ENCODE results near the gene CCNL2. TPM values are rescaled to one million over a fixed set of nuclear protein-coding genes. Genes with fewer than 3 reads are reported as not detected.
A peak's percentile ranks its signal among the peaks of the same experiment; 100 is the strongest.

Gene CCNL2
- total RNA-seq, 1 donor from 2014 or later = 55.3 TPM

- peaks cover 55 to 77% (median 57%) of the 10 kb centered on the region in 3 donors for H3K4me1 ChIP-seq (ENCODE audit: control insufficient read depth in 3 of 3, insufficient read depth in 3 of 3, low read length in 3 of 3)
- H3K9me3 ChIP-seq (ENCODE audit: control insufficient read depth in 3 of 3, low read length in 3 of 3) = no peaks in the 10 kb centered on the region
- peaks cover 23 to 28% (median 27%) of the 10 kb centered on the region in 3 donors for H3K36me3 ChIP-seq (ENCODE audit: control insufficient read depth in 3 of 3, insufficient read depth in 3 of 3, low read length in 3 of 3)
- H3K27me3 ChIP-seq (ENCODE audit: control insufficient read depth in 3 of 3, insufficient read depth in 3 of 3, low read length in 3 of 3) = no peaks in the 10 kb centered on the region
- peak overlapping the region; percentile 48 to 72 (median 60) for H3K4me3 ChIP-seq (ENCODE audit: low read length in 3 of 3)
- peak overlapping the region; percentile 77 to 96 (median 86) for H3K9ac ChIP-seq (ENCODE audit: low read depth in 1 of 3, low read length in 3 of 3)
- peak overlapping the region; percentile 94 for H3K27ac ChIP-seq (ENCODE audit: low read depth, low read length)
Measured at GRCh38 chr1:1343811-1344421, 55.2 kb downstream of the CCNL2 start.

DNA sequence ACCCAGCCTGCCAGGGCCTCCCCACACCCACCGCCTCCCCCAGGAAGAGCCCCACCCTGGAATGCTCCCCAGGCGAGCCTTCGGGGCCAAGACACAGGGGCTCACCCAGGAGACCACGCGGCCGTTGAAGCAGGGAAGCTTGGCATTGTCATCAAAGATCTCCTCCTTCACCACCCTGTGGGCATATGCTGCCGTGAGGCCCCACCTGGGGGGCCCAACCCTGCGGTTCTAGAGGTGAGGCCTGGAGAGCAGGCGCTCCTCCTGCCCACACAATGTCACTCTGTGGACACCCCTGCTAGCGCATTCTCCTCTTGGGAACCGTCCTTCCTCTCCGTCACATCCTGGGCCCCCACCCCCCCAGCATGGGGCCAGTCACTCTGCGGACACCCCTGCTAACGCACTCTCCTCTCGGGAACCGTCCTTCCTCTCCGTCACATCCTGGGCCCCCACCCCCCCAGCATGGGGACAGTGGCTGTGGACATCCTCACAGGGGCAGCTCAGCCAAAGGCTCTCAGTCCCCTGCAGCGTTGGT is 56.5 kb downstream of the CCNL2 start:
- peaks cover 30 to 34% (median 33%) of the 10 kb centered on the region in 3 donors for H3K36me3 ChIP-seq (ENCODE audit: control insufficient read depth in 3 of 3, insufficient read depth in 3 of 3, low read length in 3 of 3)
- H3K27ac ChIP-seq (ENCODE audit: low read depth, low read length) = no peak overlapping the region
- H3K27me3 ChIP-seq (ENCODE audit: control insufficient read depth in 3 of 3, insufficient read depth in 3 of 3, low read length in 3 of 3) = no peaks in the 10 kb centered on the region
- H3K9me3 ChIP-seq (ENCODE audit: control insufficient read depth in 3 of 3, low read length in 3 of 3) = no peaks in the 10 kb centered on the region
- H3K9ac ChIP-seq (ENCODE audit: low read depth in 1 of 3, low read length in 3 of 3) = peak overlapping the region in 2 of 3 donors; percentile 86 to 96
- no peak overlapping the region for H3K4me3 ChIP-seq (ENCODE audit: low read length in 3 of 3)
- H3K4me1 ChIP-seq (ENCODE audit: control insufficient read depth in 3 of 3, insufficient read depth in 3 of 3, low read length in 3 of 3) = peaks cover 48 to 68% (median 51%) of the 10 kb centered on the region in 3 donors

DNA sequence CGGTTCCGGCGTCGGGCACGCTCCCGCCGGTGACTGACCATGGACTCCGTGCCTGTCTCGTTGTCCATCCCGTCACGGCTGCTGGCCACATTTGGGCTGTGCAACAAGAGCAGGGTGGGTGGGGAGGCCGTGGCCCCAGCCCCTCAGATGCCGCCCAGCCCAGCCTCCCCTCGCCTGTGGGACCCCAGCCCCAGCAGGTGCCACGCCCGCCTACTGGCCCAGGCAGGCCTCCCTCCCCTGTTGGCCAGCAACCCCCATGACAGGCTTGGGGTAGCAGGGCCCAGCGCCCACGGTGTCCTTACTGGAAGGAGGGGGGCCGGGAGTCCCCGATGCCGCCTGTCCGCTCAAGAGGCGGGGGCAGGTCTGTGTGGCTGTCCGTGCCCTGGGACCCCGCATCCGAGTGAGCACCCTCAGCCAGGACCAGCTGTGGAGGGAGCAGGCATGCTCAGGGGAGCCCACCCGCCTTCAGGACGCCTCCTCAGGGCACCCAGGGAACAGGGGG is 57.0 kb downstream of the CCNL2 start:
- H3K4me3 ChIP-seq (ENCODE audit: low read length in 3 of 3) = no peak overlapping the region
- H3K27me3 ChIP-seq (ENCODE audit: control insufficient read depth in 3 of 3, insufficient read depth in 3 of 3, low read length in 3 of 3) = no peaks in the 10 kb centered on the region
- peak overlapping the region in 1 of 3 donors; percentile 8 for H3K9ac ChIP-seq (ENCODE audit: low read depth in 1 of 3, low read length in 3 of 3)
- no peaks in the 10 kb centered on the region for H3K9me3 ChIP-seq (ENCODE audit: control insufficient read depth in 3 of 3, low read length in 3 of 3)
- H3K4me1 ChIP-seq (ENCODE audit: control insufficient read depth in 3 of 3, insufficient read depth in 3 of 3, low read length in 3 of 3) = peaks cover 43 to 63% (median 46%) of the 10 kb centered on the region in 3 donors
- peaks cover 30 to 35% (median 34%) of the 10 kb centered on the region in 3 donors for H3K36me3 ChIP-seq (ENCODE audit: control insufficient read depth in 3 of 3, insufficient read depth in 3 of 3, low read length in 3 of 3)
- H3K27ac ChIP-seq (ENCODE audit: low read depth, low read length) = no peak overlapping the region

- Histone ChIP-seq H3K36me3 (ENCODE audit: control insufficient read depth in 3 of 3, insufficient read depth in 3 of 3, low read length in 3 of 3) (peaks cover 30 to 37% (median 34%) of the 10 kb centered on the region in 3 donors), H3K4me1 (ENCODE audit: control insufficient read depth in 3 of 3, insufficient read depth in 3 of 3, low read length in 3 of 3) (peaks cover 38 to 58% (median 40%) of the 10 kb centered on the region in 3 donors), H3K9ac (ENCODE audit: low read depth in 1 of 3, low read length in 3 of 3) (peak overlapping the region in 1 of 3 donors; percentile 8), H3K4me3 (ENCODE audit: low read length in 3 of 3) (no peak overlapping the region), H3K27me3 (ENCODE audit: control insufficient read depth in 3 of 3, insufficient read depth in 3 of 3, low read length in 3 of 3) (no peaks in the 10 kb centered on the region), H3K9me3 (ENCODE audit: control insufficient read depth in 3 of 3, low read length in 3 of 3) (no peaks in the 10 kb centered on the region), H3K27ac (ENCODE audit: low read depth, low read length) (no peak overlapping the region)
Measured at GRCh38 chr1:1341549-1342021, 57.5 kb downstream of the CCNL2 start.

GRCh38 chr1:1340791-1341548 is 58.2 kb downstream of the CCNL2 start:
- Histone ChIP-seq H3K27ac (ENCODE audit: low read depth, low read length) (no peak overlapping the region), H3K36me3 (ENCODE audit: control insufficient read depth in 3 of 3, insufficient read depth in 3 of 3, low read length in 3 of 3) (peaks cover 30 to 38% (median 34%) of the 10 kb centered on the region in 3 donors)

DNA sequence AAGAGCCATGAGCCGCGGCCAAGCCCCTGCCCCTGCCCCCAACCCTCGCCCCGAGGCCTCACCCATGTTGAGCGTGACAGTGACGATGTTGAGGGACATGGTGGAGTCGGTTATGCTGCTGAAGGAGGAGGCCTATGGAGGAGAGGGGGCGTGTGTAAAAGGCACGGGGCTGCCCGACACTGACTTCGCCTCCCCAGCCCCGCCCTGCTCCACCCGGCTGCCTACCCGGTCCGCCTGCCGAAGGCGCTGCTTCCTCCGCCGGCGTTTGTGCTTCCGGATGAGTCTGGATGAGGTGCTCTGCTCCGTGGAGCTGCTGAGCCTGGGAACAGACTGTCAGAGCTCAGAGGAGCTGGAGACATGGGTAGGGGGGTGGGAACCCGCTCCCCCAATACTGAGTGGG is 59.0 kb downstream of the CCNL2 start:
- H3K9ac ChIP-seq (ENCODE audit: low read depth in 1 of 3, low read length in 3 of 3) = no peak overlapping the region
- H3K27ac ChIP-seq (ENCODE audit: low read depth, low read length) = no peak overlapping the region
- H3K36me3 ChIP-seq (ENCODE audit: control insufficient read depth in 3 of 3, insufficient read depth in 3 of 3, low read length in 3 of 3) = peaks cover 31 to 44% (median 39%) of the 10 kb centered on the region in 3 donors
- H3K4me1 ChIP-seq (ENCODE audit: control insufficient read depth in 3 of 3, insufficient read depth in 3 of 3, low read length in 3 of 3) = peaks cover 26 to 44% (median 26%) of the 10 kb centered on the region in 3 donors
- no peaks in the 10 kb centered on the region for H3K27me3 ChIP-seq (ENCODE audit: control insufficient read depth in 3 of 3, insufficient read depth in 3 of 3, low read length in 3 of 3)
- H3K9me3 ChIP-seq (ENCODE audit: control insufficient read depth in 3 of 3, low read length in 3 of 3) = no peaks in the 10 kb centered on the region
- no peak overlapping the region for H3K4me3 ChIP-seq (ENCODE audit: low read length in 3 of 3)

More at GRCh38 chr1:1340791-1341548, 58.2 kb downstream of the CCNL2 start:
- no peak overlapping the region for H3K9ac ChIP-seq (ENCODE audit: low read depth in 1 of 3, low read length in 3 of 3)
- H3K4me3 ChIP-seq (ENCODE audit: low read length in 3 of 3) = no peak overlapping the region
- peaks cover 32 to 51% (median 34%) of the 10 kb centered on the region in 3 donors for H3K4me1 ChIP-seq (ENCODE audit: control insufficient read depth in 3 of 3, insufficient read depth in 3 of 3, low read length in 3 of 3)
- H3K27me3 ChIP-seq (ENCODE audit: control insufficient read depth in 3 of 3, insufficient read depth in 3 of 3, low read length in 3 of 3) = no peaks in the 10 kb centered on the region
- no peaks in the 10 kb centered on the region for H3K9me3 ChIP-seq (ENCODE audit: control insufficient read depth in 3 of 3, low read length in 3 of 3)

- Histone ChIP-seq H3K4me3 (ENCODE audit: low read length in 3 of 3) (no peak overlapping the region), H3K27ac (ENCODE audit: low read depth, low read length) (no peak overlapping the region), H3K4me1 (ENCODE audit: control insufficient read depth in 3 of 3, insufficient read depth in 3 of 3, low read length in 3 of 3) (peaks cover 8 to 38% (median 15%) of the 10 kb centered on the region in 3 donors), H3K9ac (ENCODE audit: low read depth in 1 of 3, low read length in 3 of 3) (no peak overlapping the region), H3K9me3 (ENCODE audit: control insufficient read depth in 3 of 3, low read length in 3 of 3) (no peaks in the 10 kb centered on the region), H3K36me3 (ENCODE audit: control insufficient read depth in 3 of 3, insufficient read depth in 3 of 3, low read length in 3 of 3) (peaks cover 33 to 50% (median 41%) of the 10 kb centered on the region in 3 donors), H3K27me3 (ENCODE audit: control insufficient read depth in 3 of 3, insufficient read depth in 3 of 3, low read length in 3 of 3) (no peaks in the 10 kb centered on the region)
Measured at GRCh38 chr1:1338278-1338677, 60.9 kb downstream of the CCNL2 start.

- Histone ChIP-seq H3K9ac (ENCODE audit: low read depth in 1 of 3, low read length in 3 of 3) (no peak overlapping the region), H3K4me3 (ENCODE audit: low read length in 3 of 3) (no peak overlapping the region), H3K9me3 (ENCODE audit: control insufficient read depth in 3 of 3, low read length in 3 of 3) (no peaks in the 10 kb centered on the region), H3K27ac (ENCODE audit: low read depth, low read length) (no peak overlapping the region), H3K4me1 (ENCODE audit: control insufficient read depth in 3 of 3, insufficient read depth in 3 of 3, low read length in 3 of 3) (peaks cover 4 to 38% (median 14%) of the 10 kb centered on the region in 3 donors), H3K36me3 (ENCODE audit: control insufficient read depth in 3 of 3, insufficient read depth in 3 of 3, low read length in 3 of 3) (peaks cover 33 to 48% (median 41%) of the 10 kb centered on the region in 3 donors), H3K27me3 (ENCODE audit: control insufficient read depth in 3 of 3, insufficient read depth in 3 of 3, low read length in 3 of 3) (no peaks in the 10 kb centered on the region)
Measured at GRCh38 chr1:1337793-1338147, 61.4 kb downstream of the CCNL2 start.

- Histone ChIP-seq H3K4me1 (ENCODE audit: control insufficient read depth in 3 of 3, insufficient read depth in 3 of 3, low read length in 3 of 3) (peaks cover 0 to 38% (median 16%) of the 10 kb centered on the region in 3 donors), H3K4me3 (ENCODE audit: low read length in 3 of 3) (no peak overlapping the region), H3K27ac (ENCODE audit: low read depth, low read length) (no peak overlapping the region), H3K9ac (ENCODE audit: low read depth in 1 of 3, low read length in 3 of 3) (no peak overlapping the region), H3K36me3 (ENCODE audit: control insufficient read depth in 3 of 3, insufficient read depth in 3 of 3, low read length in 3 of 3) (peaks cover 33 to 48% (median 41%) of the 10 kb centered on the region in 3 donors), H3K27me3 (ENCODE audit: control insufficient read depth in 3 of 3, insufficient read depth in 3 of 3, low read length in 3 of 3) (no peaks in the 10 kb centered on the region), H3K9me3 (ENCODE audit: control insufficient read depth in 3 of 3, low read length in 3 of 3) (no peaks in the 10 kb centered on the region)
Measured at GRCh38 chr1:1336931-1337792, 62.0 kb downstream of the CCNL2 start.

Measured in skeletal muscle tissue (tissue), 4 donors.